ENCODE data around the gene PBRM1. TPM values are rescaled to one million over a fixed set of nuclear protein-coding genes. Genes with fewer than 3 reads are reported as not detected.
A peak's percentile ranks its signal among the peaks of the same experiment; 100 is the strongest.

Gene PBRM1
- total RNA-seq, 1 donor from 2014 or later: 181 TPM

DNA sequence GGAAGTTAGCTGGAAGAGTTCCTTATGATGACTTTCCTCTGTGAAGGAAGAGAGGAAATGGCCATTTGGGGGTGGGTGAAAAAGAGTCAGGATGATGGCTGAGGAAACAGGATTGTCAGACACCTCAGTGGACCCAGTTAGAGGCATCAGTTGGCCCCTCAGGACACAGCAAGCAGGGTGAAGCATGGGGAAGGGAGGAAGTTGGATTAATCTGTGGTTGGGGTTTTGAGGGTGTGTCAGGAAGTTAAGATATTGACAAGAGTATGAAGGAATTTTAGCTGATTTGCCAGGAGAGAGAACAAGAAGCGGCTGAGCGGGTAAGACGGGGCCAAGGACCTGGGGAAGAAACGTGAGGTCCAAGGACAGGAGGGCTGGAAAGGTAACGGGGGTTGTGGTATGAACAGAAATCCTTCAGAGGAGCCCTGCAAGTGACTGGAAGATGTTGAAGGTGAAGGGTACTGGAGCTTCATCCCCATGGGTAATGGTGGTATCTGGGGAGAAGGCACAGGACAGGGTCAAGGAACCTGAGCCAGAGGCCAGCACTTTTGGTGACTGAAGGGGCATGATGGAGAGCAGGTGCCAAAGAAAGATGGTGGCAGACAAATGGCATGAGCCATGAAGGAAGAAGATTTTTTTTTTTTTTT lies 146.6 kb downstream of the PBRM1 start:
- FAIRE-seq (no peak), DNase-seq (ENCODE audit: low spot score in 2 of 2) (no peak)

DNA sequence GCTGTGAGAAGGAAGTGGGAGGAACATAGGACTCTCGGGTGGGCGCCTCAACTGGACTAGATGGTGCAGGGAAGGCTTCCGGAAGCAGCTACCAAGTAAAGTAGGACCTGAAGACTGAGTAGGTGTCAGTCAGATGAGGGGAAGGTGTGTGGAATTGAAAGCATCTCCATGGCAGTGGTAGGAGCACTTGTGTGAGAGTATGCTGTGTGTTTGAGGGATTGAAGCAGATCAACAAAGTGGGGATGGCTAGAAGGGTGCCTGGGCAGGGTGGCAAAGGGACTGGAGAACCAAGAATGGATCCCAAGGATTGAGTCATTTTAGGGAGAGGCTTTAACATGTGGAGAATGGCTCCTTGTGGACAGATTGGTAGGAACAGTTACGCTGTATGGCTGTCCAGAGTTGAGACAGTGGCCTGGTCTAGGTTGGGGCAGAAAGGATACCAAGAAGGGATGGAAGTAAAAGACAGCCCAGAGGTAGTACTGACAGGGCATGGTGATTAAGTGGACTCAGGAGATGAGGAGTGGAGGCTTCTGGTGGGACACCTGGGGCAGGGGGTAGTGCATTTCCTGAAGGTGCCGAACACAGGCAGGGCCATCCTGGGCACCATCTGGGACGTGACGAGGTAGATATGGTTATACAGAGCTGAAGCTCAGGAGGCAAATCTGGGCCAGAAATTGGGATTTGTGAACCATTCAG lies 147.8 kb downstream of the PBRM1 start:
- DNase-seq (ENCODE audit: low spot score in 2 of 2) (peak in 1 of 2 donors; percentile 11), FAIRE-seq (no peak)

DNA sequence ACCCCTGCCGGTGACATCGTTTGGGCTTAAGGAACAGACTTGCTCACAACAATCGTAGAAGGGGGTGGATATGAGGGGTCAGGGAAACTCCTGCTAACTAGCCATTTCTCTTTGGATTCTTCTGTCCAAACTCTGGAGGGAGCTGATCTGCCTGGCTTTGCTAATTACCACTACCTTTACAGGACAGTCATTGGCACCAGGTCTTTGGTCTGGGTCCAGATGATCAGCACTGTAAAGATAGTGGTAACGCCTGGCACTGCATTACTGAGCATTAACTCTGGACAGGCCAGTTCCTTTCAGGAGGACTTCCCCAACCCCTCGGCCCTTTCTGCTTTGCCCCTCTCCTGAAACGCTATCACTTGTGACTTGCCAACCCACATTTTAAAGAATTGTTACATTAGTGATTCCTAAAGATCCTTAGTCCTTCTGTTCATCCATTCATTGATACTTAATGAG lies 148.5 kb downstream of the PBRM1 start:
- FAIRE-seq (no peak), DNase-seq (ENCODE audit: low spot score in 2 of 2) (no peak)

DNA sequence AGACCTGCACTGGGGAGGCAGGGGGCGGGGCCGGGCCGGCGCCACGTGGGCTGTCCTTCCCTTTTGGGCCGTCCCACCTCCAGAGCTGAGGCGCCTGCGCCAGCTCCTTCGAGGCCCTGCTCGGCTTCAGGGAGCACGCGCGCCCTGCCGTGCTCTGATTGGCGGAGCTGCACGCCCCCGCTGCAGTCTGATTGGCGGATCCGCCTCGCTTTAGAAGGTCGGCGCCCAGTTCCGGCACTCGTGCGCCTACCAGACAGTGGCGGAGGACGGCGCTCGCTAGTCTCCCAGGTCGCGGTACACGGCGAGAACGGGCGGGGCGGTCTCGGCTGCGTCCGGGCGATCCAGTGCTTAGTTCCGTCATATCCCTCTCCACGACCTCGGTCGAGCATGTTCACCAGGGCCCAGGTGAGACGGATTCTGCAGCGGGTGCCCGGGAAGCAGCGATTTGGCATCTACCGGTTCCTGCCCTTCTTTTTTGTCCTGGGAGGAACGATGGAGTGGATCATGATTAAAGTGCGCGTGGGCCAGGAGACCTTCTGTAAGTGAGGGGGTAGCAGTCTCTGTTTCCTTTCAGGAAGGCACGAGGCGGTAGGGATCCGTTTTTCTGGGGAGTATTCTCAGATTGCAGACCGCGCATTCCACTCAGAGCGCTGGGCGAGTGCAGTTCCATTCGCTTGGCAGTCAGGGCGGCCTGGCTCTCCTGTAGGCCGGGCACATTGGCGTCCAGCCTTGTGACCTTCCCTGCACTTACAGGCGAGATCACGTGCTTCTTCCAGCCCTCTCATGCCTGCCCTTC lies 149.1 kb downstream of the PBRM1 start, which contains the start of gene UQCC5:
TSS of gene UQCC5 (plus strand) at position 237 of the 796 bp plus-strand sequence. CDS start at position 388, 151 bp downstream.
- FAIRE-seq: peak; percentile 79
- peak; percentile 95 to 97 for DNase-seq (ENCODE audit: low spot score in 2 of 2)

DNA sequence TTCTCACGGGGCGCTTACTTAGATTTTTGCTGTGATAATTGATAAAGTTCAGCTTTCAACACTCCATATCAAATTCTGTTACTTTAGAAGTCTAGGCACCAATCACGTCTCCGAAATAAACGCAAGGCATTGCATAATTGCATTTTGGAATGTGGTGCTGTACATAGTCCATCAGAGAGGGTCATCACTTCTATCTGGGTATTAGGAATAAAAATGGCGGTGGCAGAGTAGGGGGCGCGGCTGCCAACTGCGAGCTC lies 149.7 kb downstream of the PBRM1 start:
- FAIRE-seq: no peak

DNA sequence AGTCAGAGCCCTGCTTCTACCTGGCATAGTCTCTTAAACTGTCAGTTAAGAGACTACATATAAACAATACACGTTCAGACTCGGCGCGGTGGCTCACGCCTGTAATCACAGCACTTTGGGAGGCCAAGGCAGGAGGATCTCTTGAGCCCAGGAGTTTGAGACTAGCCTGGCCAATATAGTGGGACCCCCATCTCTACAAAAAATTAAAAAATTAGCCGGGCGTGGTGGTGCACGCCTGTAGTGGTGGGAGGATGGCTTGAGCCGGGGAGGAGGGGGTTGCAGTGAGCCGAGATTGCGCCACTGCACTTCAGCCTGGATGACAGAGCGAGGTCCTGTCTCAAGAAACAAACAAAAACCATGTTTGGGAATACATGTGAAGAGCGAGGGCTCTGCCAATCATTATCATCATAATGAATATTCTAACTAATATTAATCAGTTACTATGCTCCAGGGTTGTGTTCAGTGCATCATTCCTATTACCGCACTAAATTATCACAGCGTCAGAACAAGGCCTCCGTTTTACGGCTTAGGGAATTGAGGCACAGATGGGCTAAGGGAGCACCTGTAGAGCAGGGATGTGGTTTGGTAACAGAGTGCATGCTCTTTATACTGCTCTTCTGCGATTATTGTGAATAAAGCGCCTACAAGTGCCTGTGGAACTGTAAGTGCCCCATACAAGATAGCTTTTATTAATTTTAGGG lies 150.2 kb downstream of the PBRM1 start:
- DNase-seq (ENCODE audit: low spot score in 2 of 2) (peak in 1 of 2 donors; percentile 26), FAIRE-seq (no peak)

More for the DNA sequence above, 149.7 kb downstream of the PBRM1 start:
- DNase-seq (ENCODE audit: low spot score in 2 of 2): no peak

DNA sequence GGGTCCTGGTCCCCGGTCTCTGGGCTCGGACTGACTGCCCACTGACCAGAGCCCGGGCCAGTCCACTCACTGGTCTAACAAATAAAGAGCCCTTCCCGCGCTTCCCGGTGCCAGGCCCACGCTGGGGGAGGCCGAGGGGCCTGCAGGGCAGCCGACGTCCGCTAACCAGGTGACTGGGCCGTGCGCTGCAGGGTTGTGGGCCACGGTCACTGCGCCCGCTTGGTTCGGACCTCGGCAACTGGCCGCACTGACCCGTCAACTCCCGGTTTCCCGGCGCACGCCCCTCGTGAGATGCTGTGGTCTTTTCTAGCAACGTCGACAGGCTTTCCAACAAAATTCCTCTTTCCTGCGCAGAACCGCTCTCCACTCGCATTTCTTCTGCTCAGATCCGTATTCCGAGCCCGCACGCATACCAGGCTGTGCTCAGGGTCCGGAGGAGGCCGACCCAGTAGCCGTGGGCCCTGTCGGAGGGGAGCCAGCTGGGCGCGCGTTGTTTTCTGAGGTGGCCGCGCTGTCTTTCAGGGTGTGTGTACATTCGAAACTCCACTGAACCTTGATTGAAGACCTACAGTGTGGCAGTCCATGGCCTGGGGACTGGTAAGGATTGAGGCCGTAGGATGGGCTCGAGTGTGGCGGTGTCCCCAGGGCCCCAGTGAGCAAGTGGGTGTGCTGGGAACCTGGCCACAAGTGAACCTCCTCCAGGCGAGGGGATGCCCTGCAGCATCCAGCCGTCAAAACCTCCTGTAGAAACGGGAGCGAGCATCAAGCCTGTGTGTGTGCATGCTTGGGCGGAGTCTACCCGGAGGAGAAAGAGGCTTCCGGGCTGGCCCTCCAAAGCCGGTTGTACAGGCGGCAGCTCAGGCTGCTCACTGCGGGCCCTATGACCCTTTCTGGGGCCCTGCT lies 151.2 kb downstream of the PBRM1 start:
- DNase-seq (ENCODE audit: low spot score in 2 of 2): peak; percentile 14 to 37

DNA sequence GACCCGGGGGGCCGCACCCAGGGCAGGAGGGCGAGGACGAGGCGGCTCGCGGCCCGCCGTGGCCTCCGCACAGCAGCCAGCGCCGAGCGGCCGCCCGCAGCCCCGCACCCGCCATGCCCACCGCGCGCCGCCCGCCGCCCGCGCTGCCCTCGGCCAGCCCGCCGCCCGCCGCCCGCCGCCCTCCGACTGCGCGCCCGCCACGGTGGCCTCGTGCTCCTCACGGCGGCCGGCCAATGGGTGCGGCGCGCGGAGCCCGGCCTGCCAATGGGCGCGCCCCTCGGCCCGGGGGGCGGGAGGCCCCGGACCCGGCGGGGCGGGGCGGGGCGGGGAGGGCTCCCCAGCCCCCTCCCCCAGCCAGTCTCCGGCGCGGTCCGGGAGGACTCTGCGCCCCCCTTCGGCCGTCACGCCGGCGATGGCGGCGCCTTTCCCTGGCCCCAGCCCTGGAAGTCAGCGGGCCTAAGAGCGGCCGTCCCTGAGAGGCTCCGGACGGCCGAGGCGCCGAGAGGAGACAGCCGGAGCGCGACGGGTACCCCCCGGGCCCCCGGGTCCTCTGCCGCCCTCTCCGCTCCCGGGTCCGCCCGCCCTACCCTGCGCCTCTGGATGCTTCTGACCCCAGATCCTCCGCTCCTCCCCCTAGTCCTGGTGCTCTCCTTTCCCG lies 152.0 kb downstream of the PBRM1 start, which contains the start of gene NT5DC2:
TSS of gene NT5DC2 (minus strand) at position 235 of the 658 bp plus-strand sequence. CDS start at position 115, 120 bp downstream.
- DNase-seq (ENCODE audit: low spot score in 2 of 2) (peak; percentile 90 to 92), FAIRE-seq (no peak)

More for the DNA sequence above, 151.2 kb downstream of the PBRM1 start:
- no peak for FAIRE-seq

DNA sequence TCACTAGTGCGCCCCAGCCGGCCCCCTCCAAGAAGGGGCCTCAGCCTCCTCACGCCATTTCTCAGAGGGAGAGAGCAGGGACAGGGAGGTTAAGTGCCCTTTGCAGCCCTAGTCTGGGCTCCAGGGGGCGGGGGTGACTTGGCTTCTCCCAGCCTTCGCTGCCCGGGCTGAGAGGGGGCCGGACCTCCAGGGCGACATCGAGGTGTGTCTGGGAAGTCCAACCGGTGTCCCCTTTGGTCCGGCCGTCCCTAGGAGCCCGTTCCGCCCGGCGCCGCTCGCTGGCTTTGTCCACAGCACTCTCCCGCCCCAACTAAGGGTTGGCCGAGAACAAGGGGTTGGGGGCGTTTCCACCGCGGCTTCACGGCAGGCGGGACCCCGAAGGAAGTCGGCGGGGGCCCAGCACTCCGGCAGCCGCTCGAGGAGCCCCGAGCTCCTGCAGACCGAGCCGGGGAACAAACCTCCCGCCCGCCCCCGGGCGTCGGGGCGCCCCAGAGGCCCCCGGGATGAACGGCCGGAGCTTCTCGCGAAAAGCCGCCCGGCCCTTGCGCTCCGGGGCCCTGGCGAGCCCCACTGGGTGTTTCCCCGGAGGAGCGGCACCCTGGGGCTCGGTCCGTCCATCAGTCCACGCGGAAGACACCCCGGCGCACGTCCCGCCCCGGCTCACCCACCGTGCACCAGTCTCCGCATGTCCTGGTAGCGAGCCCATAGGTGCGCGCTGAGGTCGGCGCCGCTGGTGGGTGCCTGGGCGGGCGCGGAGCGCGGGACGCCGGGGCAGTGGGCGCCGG lies 152.7 kb downstream of the PBRM1 start:
- FAIRE-seq: no peak
- peak; percentile 42 to 53 for DNase-seq (ENCODE audit: low spot score in 2 of 2)

DNA sequence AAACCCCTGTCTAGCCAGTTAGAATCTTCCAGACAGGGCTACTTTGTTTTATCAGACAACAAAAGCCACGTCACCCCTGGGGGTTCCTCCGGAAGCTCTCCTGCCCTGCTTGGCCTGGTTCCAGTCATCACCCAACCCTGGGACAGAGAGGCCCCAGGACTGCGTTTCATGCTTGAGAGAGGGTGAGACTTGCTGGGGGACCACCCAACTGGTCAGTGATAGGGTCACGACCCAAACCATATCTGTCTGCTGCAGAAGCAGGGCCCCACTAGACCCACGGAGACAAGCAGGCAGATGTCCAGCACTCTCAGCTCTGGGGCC lies 153.2 kb downstream of the PBRM1 start:
- FAIRE-seq (no peak), DNase-seq (ENCODE audit: low spot score in 2 of 2) (peak; percentile 24 to 42)

DNA sequence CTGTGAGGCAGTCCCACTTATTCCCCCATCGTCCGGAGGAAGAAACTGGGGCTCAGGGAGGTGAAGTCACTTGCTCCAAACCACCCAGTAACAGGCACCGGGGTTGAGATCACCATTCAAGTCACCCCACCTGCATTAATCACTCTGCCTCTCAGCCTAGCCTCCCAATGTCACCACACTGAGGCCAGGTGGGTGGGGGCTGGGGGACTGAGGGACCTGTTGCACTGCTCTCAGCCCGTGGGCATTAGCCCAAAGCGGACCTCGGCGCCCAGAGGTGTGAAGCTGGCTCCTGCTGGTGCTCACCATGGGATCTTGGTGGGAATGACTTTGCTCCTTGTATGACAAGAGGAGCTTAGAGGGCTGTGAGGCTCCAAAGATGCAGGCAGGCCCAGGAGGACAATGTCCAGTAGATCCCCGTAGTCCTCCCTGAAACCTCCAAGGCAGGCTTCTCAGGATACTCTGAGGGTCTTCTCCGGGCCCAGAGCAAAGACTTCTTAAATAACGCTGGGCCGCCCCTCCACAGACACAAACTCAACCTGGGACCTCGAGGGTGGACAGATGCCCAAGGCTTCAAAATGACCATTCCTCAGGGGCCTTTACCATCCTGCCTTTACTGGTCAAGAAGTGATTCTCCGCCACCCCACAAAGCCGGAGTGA lies 153.7 kb downstream of the PBRM1 start:
- DNase-seq (ENCODE audit: low spot score in 2 of 2) (peak; percentile 12 to 21), FAIRE-seq (no peak)

DNA sequence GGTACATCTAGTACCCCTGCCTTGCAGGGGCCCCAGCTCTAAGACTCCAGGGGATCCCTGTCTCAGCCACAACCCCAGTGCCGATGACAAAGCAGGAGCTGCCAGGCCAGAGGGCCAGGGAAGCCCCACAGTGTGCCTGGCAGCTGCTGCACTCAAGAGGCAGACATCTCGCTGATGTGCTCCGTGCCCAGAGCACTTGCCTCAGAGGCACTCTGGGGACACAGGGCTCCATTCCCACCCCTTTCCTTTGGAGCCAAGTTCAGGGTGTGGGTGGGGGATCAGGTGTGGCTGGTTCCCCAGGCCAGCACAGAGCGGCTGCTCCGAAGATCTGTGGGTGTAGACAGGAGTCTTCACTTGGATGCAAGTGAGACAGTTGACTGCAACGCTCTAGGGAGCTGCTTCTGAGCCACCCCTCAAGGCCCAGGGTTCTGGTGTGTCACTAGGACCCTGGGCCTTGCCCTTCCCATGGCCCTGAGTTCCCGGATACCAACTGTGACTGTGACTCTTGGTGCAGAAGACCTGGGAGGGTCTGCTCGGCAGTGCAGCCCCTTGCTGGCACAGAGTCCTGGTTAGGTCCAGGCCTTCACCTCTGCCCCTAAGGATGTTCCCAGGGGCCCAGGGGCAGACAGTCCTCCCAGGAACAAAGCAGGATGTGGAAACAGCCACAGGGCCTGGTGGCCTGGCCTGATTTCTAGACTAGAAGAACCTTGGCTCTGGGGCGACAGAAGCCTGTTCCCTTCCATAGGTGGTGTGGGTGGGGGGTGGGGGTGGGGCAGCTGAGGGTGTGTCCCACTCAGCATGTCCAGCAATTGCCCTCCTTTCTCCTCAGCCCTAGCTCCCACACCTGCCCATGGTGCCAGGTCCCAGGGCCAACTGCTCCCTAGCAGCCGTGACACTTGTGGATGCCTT lies 154.5 kb downstream of the PBRM1 start:
- FAIRE-seq (no peak), DNase-seq (ENCODE audit: low spot score in 2 of 2) (peak; percentile 18 to 35)

DNA sequence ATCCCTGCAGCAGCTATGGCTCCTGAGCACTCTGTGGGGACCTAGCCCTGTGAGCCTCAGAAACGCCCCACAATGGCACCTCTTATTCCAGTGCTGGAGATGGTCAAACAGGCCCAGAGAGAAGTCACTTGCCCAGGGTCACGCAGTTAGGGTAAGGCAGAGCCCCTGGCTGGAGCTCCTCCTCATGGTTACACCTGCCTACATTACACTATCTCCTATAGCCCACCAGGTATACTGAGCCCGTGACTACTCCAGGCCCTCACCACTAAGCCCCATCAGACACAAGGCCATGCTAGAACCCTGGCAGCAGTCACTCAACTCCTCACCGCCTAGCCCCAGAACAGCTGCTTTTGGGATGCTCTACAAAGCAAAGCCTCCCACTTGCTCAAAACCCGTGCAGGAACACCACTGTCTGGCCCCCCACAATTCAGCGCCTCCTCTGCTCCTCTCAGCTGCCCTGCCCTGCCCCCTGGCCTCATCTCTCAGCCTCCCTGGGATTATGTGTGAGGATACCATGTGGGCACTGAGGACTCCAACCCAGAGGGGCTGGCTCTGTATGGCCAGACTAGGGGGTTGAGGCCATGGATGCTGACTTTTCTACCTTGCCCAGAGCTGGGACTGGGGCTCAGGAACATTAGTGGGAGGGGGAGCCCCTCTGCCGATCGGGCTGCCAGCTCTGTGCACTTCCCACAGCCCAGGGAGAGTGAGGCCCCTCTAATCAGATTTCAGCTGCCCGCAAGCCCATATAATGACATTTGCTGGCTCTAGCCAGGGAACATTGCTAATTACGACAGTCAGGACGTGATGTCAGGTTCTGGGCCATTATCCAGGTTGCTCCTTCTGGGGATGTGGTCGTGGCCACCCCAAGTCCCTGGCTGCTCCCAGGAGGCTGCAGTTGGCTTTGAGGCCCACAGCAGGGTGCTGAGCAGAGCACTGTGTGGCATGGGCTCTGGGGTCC lies 156.1 kb downstream of the PBRM1 start:
- no peak for DNase-seq (ENCODE audit: low spot score in 2 of 2)
- no peak for FAIRE-seq

DNA sequence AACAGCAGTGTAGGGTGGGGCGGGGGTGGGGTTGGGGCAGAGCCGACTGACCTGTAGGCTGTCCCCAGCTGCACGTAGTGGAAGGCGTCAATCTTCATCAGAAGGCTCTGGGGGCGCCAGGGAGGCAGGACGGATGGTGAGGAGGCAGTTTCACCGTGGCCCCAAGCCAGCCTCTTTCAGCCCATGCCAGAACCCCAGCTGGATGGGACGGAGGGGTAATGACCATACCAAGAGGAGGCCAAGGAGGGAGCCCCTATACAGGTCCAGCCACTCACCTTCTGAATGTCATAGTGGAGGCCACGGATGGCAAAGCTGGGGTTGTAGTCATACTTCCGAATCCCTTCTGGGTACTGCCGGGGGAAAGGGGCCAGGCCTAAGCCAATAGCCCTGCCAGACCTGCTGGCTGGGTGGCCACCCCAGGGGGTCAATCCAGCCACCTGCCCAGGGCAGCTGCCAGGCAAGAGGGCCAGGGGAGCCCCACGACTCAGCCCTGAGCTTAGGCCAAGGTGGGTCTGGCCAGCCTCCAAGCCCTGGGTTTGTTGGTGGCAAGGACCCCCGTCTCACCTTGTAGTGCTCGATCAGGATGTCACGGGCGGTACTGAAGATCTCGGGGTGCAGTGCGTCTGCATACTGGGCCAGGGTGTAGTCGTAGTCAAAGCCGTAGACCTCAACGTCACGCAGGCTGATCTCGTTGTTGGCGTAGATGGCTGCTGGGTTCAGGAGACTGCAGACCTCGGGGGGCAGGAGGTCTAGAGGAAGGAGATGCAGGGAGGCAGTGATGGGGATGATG lies 156.9 kb downstream of the PBRM1 start:
- peak; percentile 14 to 18 for DNase-seq (ENCODE audit: low spot score in 2 of 2)
- FAIRE-seq: no peak

All from frontal cortex (tissue), 4 donors.